ENCODE measurements around the gene MYL5.
"Not testable (repeated sequence)": the region's sequence is repeated elsewhere in the genome, so short reads cannot be mapped to it uniquely, and the experiment has no call there.

DNA sequence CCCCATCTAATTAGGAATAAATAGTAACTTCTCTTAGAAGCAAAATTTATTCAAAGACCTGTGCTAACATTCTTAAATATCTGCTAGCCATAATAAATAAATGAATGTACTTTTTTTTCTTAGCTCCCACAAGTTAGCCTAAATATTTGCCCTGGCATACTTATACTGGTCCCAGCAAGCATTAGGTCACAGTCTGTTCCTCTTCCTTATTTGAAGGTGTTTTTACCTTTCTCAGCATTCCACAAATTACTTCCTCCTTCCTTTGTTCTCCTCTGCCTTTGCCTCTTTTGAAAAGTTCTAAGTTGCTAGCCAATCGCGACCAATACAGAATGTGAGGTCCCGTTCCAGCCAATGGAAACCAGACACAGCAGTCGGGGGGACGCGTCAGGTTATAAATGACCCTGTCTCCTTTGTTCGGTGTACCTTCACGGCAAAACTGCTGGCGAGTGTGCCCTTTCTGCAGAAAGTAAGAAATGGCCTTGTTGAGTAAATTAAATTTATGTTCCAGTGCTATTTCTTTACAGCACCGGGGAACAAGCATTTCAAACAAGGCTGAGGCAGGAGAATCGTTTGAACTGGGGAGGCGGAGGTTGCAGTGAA lies 20.1 kb downstream of the MYL5 start:
- TF ChIP-seq EZH2phosphoT487 (IDR thresholded peaks at IDR 0.05; ENCODE audit: insufficient read depth, low read depth); EZH2 (IDR thresholded peaks at IDR 0.05; ENCODE audit: insufficient read depth, poor library complexity, severe bottlenecking): not testable (repeated sequence)
